Measurements from ENCODE around the gene ARHGAP18. TPM values are rescaled to one million over a fixed set of nuclear protein-coding genes. Genes with fewer than 3 reads are reported as not detected.

Gene ARHGAP18
- total and polyA plus RNA-seq, 2 of the 13 experiments (the other 11 are each of a cell fraction or from before 2014, with no cell fraction given), result 58.2 to 115 TPM

- TF ChIP-seq MNT (IDR thresholded peaks at IDR 0.05) (peak; percentile 76), RFX3 (CRISPR knock-in tag; IDR thresholded peaks at IDR 0.05) (no peak), MAFK (conservative IDR thresholded peaks at IDR 0.05 in 1 of 2, IDR thresholded peaks at IDR 0.05 in 1 of 2; ENCODE audit: low read length in 2 of 2) (peak; percentile 31 to 56; a peak in 3 of 4 replicates), ELF3 (CRISPR knock-in tag; IDR thresholded peaks at IDR 0.05) (0 out of 2 replicates have a peak, but pooled peaks have one; percentile 35), ZFY (CRISPR knock-in tag; IDR thresholded peaks at IDR 0.05) (peak; percentile 34), ZNF609 (CRISPR knock-in tag; IDR thresholded peaks at IDR 0.05; ENCODE audit: borderline replicate concordance) (peak; percentile 80; the same call in 1 of the 2 replicates), GFI1 (CRISPR knock-in tag; IDR thresholded peaks at IDR 0.05; ENCODE audit: borderline replicate concordance) (peak; percentile 99), RAD21 (CRISPR knock-in tag; IDR thresholded peaks at IDR 0.05) (peak; percentile 25; the same call in 1 of the 2 replicates), ARID5B (CRISPR knock-in tag; IDR thresholded peaks at IDR 0.05) (peak; percentile 98), IRF2 (CRISPR knock-in tag; IDR thresholded peaks at IDR 0.05) (peak; percentile 70; the same call in 1 of the 2 replicates), JUND (CRISPR knock-in tag; IDR thresholded peaks at IDR 0.05) (peak; percentile 74), MXD3 (CRISPR knock-in tag; IDR thresholded peaks at IDR 0.05) (0 out of 2 replicates have a peak, but pooled peaks have one; percentile 32), KDM6A (CRISPR knock-in tag; IDR thresholded peaks at IDR 0.05; ENCODE audit: low read depth) (peak; percentile 71; the same call in 1 of the 2 replicates), FOXA3 (CRISPR knock-in tag; IDR thresholded peaks at IDR 0.05) (peak; percentile 82), ZBTB25 (CRISPR knock-in tag; IDR thresholded peaks at IDR 0.05) (peak; percentile 58; the same call in 1 of the 2 replicates), ATAD3A (CRISPR knock-in tag; IDR thresholded peaks at IDR 0.05) (no peak), ZNF546 (CRISPR knock-in tag; conservative IDR thresholded peaks at IDR 0.05) (no peak), ZBTB20 (CRISPR knock-in tag; IDR thresholded peaks at IDR 0.05; ENCODE audit: borderline replicate concordance, low read depth) (peak; percentile 61; the same call in 1 of the 2 replicates), FOXJ3 (CRISPR knock-in tag; IDR thresholded peaks at IDR 0.05; ENCODE audit: borderline replicate concordance) (peak; percentile 51; the same call in 1 of the 2 replicates)
These were observed 7.3 kb upstream of the ARHGAP18 start (continued) for GRCh38 chr6:129717277-129717676.
